Activated CD4-positive, alpha-beta memory T cell treated with anti-CD3 and anti-CD28 coated beads for 36 hours (primary cell): ENCODE measurements around the gene PTCD2. TPM values are rescaled to one million over a fixed set of nuclear protein-coding genes. Genes with fewer than 3 reads are reported as not detected.
A peak's percentile ranks its signal among the peaks of the same experiment; 100 is the strongest.

Experiments
- CTCF ChIA-PET: fragments of 350-600 bp; sonication (Branson Sonifier 250); formaldehyde crosslinking; loops from one replicate; lab custom pipeline; 2021; ENCODE audit warnings: antibody characterized with exemption, inconsistent platforms; lab: Charles Lee
- POLR2A ChIA-PET: fragments of 350-600 bp; sonication (Branson Sonifier 250); formaldehyde crosslinking; loops from one replicate; lab custom pipeline; 2021; ENCODE audit warnings: antibody characterized with exemption; lab: Charles Lee
- DNase-seq: peaks from one replicate; pipeline ENCODE4 v3.0.0-alpha.2; 2020
- H3K27ac Mint-ChIP-seq: one replicate; pipeline ENCODE4 v1.8.0; 2021; ENCODE audit warnings: mixed read lengths
- H3K27me3 Mint-ChIP-seq: one replicate; pipeline ENCODE4 v1.8.0; 2021; ENCODE audit warnings: mixed read lengths
- H3K36me3 Mint-ChIP-seq: one replicate; pipeline ENCODE4 v1.8.0; 2021; ENCODE audit warnings: mixed read lengths
- H3K4me1 Mint-ChIP-seq: one replicate; pipeline ENCODE4 v1.8.0; 2021; ENCODE audit warnings: low read depth, mixed read lengths
- H3K4me3 Mint-ChIP-seq: one replicate; pipeline ENCODE4 v1.8.0; 2021; ENCODE audit warnings: mild to moderate bottlenecking, mixed read lengths
- H3K9me3 Mint-ChIP-seq: one replicate; pipeline ENCODE4 v1.8.0; 2021; ENCODE audit warnings: mixed read lengths
- intact Hi-C: fragments of 100-400 bp; cut with micrococcal nuclease; formaldehyde crosslinking; loops from one replicate; pipeline ENCODE4 v1.15.1; 2023
- total RNA-seq, 2 experiments: library from RNA; stranded (reverse); gene quantifications; one replicate each; pipeline ENCODE4 v1.2.3, GENCODE V29; 2021

The PTCD2 gene
- total RNA-seq, 2 experiments from 2014 or later, result 10.8 to 12.1 TPM

DNA sequence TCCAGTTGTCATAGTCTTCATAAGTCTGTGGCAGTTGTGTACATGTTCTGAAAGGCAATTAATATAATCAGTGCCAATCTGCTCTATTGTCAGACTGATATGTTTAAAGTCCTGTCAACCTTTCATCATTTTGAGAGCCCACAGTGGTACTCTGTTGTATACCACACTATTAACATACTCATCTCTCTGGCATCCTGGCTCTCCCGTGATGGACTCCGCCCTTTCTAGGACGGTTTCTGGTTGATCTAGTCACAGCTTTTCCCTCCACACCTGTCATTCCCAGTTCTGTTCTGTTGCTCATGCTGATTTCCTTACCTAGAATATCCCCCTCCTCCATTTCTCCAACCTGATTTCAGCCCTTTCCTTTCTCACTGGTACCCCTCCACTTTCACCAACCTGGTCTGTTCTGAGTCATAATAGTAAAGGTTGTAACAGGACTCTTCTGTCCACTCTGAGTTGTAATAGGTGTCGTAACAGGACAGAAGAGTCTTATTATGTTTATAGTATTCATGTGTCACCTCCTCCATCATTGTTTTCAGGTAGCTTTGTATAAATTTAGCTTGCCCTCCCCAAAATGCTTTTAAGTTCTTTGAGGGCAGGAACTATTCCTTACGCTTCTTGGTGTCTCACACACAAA, 4.1 kb downstream of the PTCD2 start:
- Mint-ChIP-seq H3K4me1 (peaks cover 16% of the 10 kb centered on the region), H3K27me3 (no peaks in the 10 kb centered on the region), H3K36me3 (peaks cover 46% of the 10 kb centered on the region), H3K9me3 (no peaks in the 10 kb centered on the region), H3K4me3 (no peak overlapping the region), H3K27ac (no peak overlapping the region)
- no peak for DNase-seq
- intact Hi-C loops, result no loop called here
- POLR2A ChIA-PET, result no interaction called here
- CTCF ChIA-PET, result no interaction called here

DNA sequence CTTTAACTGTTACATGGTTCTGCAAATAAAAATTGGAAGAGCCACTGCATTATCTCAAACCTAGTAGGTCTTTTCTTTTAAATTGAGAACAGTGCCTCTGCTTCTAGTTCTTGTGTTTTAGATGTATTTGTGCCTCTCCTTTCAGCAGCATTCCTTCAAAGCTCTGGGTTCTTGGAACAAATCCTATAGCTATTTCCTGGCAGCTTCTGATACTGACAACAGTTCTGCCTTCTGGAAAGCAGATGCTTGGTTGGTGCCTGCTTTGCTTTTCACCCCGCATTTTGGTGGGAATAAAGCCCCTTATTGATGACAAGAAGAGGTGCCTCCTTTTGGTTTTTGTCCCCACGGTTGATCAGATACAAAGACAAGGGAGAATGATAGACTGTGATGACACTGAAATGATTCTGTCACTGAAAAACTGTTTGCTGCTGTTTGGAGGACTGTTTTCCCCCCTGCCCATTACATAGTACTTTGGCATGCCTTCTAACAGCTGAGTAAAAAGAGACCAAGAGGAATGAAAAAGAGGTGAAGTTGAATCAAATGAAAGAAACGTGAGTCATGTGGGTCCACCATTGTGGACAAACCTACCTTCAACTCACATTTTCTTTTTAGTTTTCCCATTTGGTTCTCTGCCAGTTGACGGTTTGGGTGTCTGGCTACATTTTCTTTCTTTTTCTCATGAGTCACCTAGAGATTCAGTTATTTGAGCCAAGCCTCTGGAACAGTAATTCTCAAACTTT, 5.6 kb downstream of the PTCD2 start:
- Mint-ChIP-seq H3K36me3 (peaks cover 53% of the 10 kb centered on the region), H3K4me1 (peaks cover 16% of the 10 kb centered on the region)
- intact Hi-C loops, result no loop called here

GRCh38 chr5:72326306-72326649, 6.1 kb downstream of the PTCD2 start:
- peaks cover 16% of the 10 kb centered on the region for H3K4me1 Mint-ChIP-seq
- no peak for DNase-seq
- no peak overlapping the region for H3K4me3 Mint-ChIP-seq
- intact Hi-C loops, result no loop called here
- H3K27ac Mint-ChIP-seq, result no peak overlapping the region
- ChIA-PET POLR2A (no interaction called here), CTCF (interaction anchor here (1.1 kb wide), 1 partner anchor 19 kb away, joined by 4 read pairs; no protein-coding TSS in a partner anchor)
- peaks cover 58% of the 10 kb centered on the region for H3K36me3 Mint-ChIP-seq
- H3K27me3 Mint-ChIP-seq, result no peaks in the 10 kb centered on the region
- H3K9me3 Mint-ChIP-seq, result no peaks in the 10 kb centered on the region

More for the DNA sequence above, 5.6 kb downstream of the PTCD2 start:
- CTCF ChIA-PET, result interaction anchor here (1.1 kb wide), 1 partner anchor 18 kb away, joined by 4 read pairs; no protein-coding TSS in a partner anchor
- DNase-seq, result no peak
- H3K27ac Mint-ChIP-seq, result no peak overlapping the region
- H3K9me3 Mint-ChIP-seq, result no peaks in the 10 kb centered on the region
- POLR2A ChIA-PET, result no interaction called here
- no peaks in the 10 kb centered on the region for H3K27me3 Mint-ChIP-seq
- H3K4me3 Mint-ChIP-seq, result no peak overlapping the region

GRCh38 chr5:72328172-72328571, 8.0 kb downstream of the PTCD2 start:
- peaks cover 59% of the 10 kb centered on the region for H3K36me3 Mint-ChIP-seq
- DNase-seq, result no peak
- H3K27me3 Mint-ChIP-seq, result no peaks in the 10 kb centered on the region
- no peaks in the 10 kb centered on the region for H3K9me3 Mint-ChIP-seq
- CTCF ChIA-PET, result no interaction called here
- H3K27ac Mint-ChIP-seq, result no peak overlapping the region
- intact Hi-C loops, result no loop called here
- no peak overlapping the region for H3K4me3 Mint-ChIP-seq
- H3K4me1 Mint-ChIP-seq, result peaks cover 11% of the 10 kb centered on the region
- POLR2A ChIA-PET, result no interaction called here

- CTCF ChIA-PET, result no interaction called here
- intact Hi-C loops, result no loop called here
- no peak for DNase-seq
- peaks cover 50% of the 10 kb centered on the region for H3K36me3 Mint-ChIP-seq
- H3K4me3 Mint-ChIP-seq, result no peak overlapping the region
- no peak overlapping the region for H3K27ac Mint-ChIP-seq
- peaks cover 7% of the 10 kb centered on the region for H3K4me1 Mint-ChIP-seq
- H3K27me3 Mint-ChIP-seq, result no peaks in the 10 kb centered on the region
- POLR2A ChIA-PET, result no interaction called here
- no peaks in the 10 kb centered on the region for H3K9me3 Mint-ChIP-seq
Observed at GRCh38 chr5:72330712-72331111, 10.5 kb downstream of the PTCD2 start.

DNA sequence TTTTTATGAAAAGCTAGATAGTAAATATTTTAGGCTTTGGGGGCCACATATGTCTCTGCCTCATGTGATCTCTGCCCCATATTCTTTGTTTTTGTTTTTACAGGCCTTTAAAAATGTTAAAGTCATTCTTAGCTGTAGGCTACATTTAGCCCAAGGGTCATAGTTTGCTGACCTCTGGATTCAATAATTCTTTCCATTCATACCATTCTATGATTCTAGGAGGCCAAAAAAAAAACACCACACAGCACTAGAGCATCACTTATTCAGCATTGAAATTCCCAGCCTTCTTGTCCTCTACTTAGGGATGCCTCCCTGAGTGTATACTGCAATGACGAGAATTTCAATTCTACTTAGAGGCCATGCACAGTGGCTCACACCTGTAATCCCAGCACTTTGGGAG, 17.0 kb downstream of the PTCD2 start:
- CTCF ChIA-PET, result no interaction called here
- DNase-seq, result no peak
- intact Hi-C loops, result no loop called here
- Mint-ChIP-seq H3K36me3 (peaks cover 37% of the 10 kb centered on the region), H3K27ac (no peak overlapping the region), H3K4me1 (no peaks in the 10 kb centered on the region), H3K27me3 (no peaks in the 10 kb centered on the region), H3K4me3 (no peak overlapping the region), H3K9me3 (no peaks in the 10 kb centered on the region)
- POLR2A ChIA-PET, result interaction anchor here (1.4 kb wide), 1 partner anchor 11 kb away, joined by 5 read pairs; no protein-coding TSS in a partner anchor

DNA sequence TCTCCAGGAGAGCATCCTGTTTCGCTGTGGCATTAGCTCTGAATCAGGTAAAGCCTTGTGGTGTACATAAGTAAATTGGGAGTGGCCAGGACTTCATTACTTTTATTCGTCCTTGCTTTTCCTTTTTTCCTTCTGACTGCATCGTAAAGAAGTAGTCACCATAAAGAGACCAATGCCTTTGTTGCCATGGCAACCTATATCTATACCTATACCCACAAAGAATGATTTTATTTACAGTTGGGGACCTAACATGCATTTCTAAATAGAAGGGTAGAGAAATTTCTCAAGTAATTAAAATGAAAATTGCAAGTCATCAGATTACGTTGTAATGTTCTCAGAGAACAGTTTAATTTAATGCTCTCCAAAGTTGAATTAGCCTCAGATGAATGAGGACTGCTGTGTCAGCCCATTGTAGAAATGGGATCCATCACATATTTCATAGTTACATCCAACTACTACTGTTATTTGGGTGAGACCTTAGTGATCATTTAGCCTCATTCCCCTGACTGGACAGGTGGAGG, 18.6 kb downstream of the PTCD2 start:
- Mint-ChIP-seq H3K36me3 (peaks cover 43% of the 10 kb centered on the region), H3K27me3 (no peaks in the 10 kb centered on the region), H3K27ac (no peak overlapping the region), H3K9me3 (no peaks in the 10 kb centered on the region), H3K4me1 (no peaks in the 10 kb centered on the region), H3K4me3 (no peak overlapping the region)
- DNase-seq, result no peak
- intact Hi-C loops, result no loop called here
- POLR2A ChIA-PET, result no interaction called here
- CTCF ChIA-PET, result interaction anchor here (0.7 kb wide), 1 partner anchor 11 kb away, joined by 3 read pairs; no protein-coding TSS in a partner anchor

- no peak for DNase-seq
- no peak overlapping the region for H3K4me3 Mint-ChIP-seq
- H3K36me3 Mint-ChIP-seq, result peaks cover 38% of the 10 kb centered on the region
- peak overlapping the region; percentile 42 for H3K27ac Mint-ChIP-seq
- H3K27me3 Mint-ChIP-seq, result no peaks in the 10 kb centered on the region
- ChIA-PET POLR2A (interaction anchor here (0.8 kb wide), 1 partner anchor 27 kb away, joined by 3 read pairs; the partner anchor contains the start of genes MRPS27 and PTCD2), CTCF (no interaction called here)
- intact Hi-C loops, result loop anchor here (5.0 kb wide), 1 partner anchor 254 kb away; no protein-coding TSS in a partner anchor
- H3K9me3 Mint-ChIP-seq, result no peaks in the 10 kb centered on the region
- H3K4me1 Mint-ChIP-seq, result peaks cover 32% of the 10 kb centered on the region
Observed at GRCh38 chr5:72346398-72346797, 26.2 kb downstream of the PTCD2 start.

DNA sequence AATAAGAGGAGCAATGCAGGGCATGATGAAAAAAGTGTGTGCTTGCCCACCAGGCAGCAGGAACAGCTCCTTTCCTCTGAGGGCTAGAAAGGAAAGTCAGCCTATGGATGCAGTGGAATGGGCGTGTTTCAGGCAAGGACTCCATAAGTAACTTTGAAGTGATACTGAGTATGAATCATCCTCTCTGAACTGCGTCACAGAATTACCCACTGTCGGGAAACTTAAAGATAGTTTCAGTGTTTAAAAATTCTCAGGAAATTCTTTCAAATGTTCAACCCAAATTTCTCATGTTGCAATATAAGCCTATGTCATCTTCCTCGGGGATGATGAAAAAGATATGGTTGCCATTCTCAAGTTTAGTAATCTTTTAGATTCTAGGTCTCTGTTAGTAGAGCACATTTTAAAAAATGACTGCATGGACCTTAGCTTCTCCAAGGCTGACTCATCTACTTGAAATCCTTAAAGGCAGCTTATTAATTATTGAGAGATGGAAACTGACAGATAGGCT, 27.7 kb downstream of the PTCD2 start:
- no peaks in the 10 kb centered on the region for H3K9me3 Mint-ChIP-seq
- H3K4me3 Mint-ChIP-seq, result no peak overlapping the region
- H3K36me3 Mint-ChIP-seq, result peaks cover 41% of the 10 kb centered on the region
- H3K4me1 Mint-ChIP-seq, result peaks cover 32% of the 10 kb centered on the region
- H3K27ac Mint-ChIP-seq, result peak overlapping the region; percentile 70
- no peaks in the 10 kb centered on the region for H3K27me3 Mint-ChIP-seq
- peak; percentile 35 for DNase-seq
- CTCF ChIA-PET, result interaction anchor here (1.1 to 1.4 kb wide), 2 partner anchors 18 to 39 kb away, joined by 3 read pairs; no protein-coding TSS in a partner anchor
- POLR2A ChIA-PET, result interaction anchor here (0.6 to 1.7 kb wide), 4 partner anchors 10 to 643 kb away, joined by 3 to 10 read pairs (median 4); partner anchors contain the start of genes MRPS27 and PTCD2
- intact Hi-C loops, result loop anchor here (1.0 to 5.0 kb wide), 4 partner anchors 28 to 256 kb away; partner anchors contain the start of genes MRPS27 and PTCD2

- CTCF ChIA-PET, result no interaction called here
- Mint-ChIP-seq H3K9me3 (no peaks in the 10 kb centered on the region), H3K27ac (no peak overlapping the region), H3K4me3 (no peak overlapping the region), H3K4me1 (peaks cover 29% of the 10 kb centered on the region), H3K27me3 (no peaks in the 10 kb centered on the region), H3K36me3 (peaks cover 21% of the 10 kb centered on the region)
- intact Hi-C loops, result no loop called here
- POLR2A ChIA-PET, result no interaction called here
- DNase-seq, result no peak
Observed at GRCh38 chr5:72351376-72351775, 31.2 kb downstream of the PTCD2 start.

GRCh38 chr5:72352616-72353015, 32.4 kb downstream of the PTCD2 start:
- Mint-ChIP-seq H3K4me1 (peaks cover 20% of the 10 kb centered on the region), H3K36me3 (peaks cover 17% of the 10 kb centered on the region)
- DNase-seq, result no peak

GRCh38 chr5:72353046-72353445, 32.9 kb downstream of the PTCD2 start:
- Mint-ChIP-seq H3K9me3 (no peaks in the 10 kb centered on the region), H3K27me3 (no peaks in the 10 kb centered on the region), H3K4me1 (peaks cover 16% of the 10 kb centered on the region), H3K36me3 (peaks cover 17% of the 10 kb centered on the region), H3K27ac (no peak overlapping the region), H3K4me3 (no peak overlapping the region)
- ChIA-PET CTCF (no interaction called here), POLR2A (no interaction called here)
- intact Hi-C loops, result no loop called here
- DNase-seq, result no peak

More at GRCh38 chr5:72352616-72353015, 32.4 kb downstream of the PTCD2 start:
- POLR2A ChIA-PET, result no interaction called here
- no peak overlapping the region for H3K4me3 Mint-ChIP-seq
- CTCF ChIA-PET, result no interaction called here
- H3K27ac Mint-ChIP-seq, result no peak overlapping the region
- intact Hi-C loops, result no loop called here
- H3K27me3 Mint-ChIP-seq, result no peaks in the 10 kb centered on the region
- H3K9me3 Mint-ChIP-seq, result no peaks in the 10 kb centered on the region
